NCI-H1092 (cell line): ENCODE results near the gene FBLN1.
A peak's percentile ranks its signal among the peaks of the same experiment; 100 is the strongest.
"Not testable (repeated sequence)": the region's sequence is repeated elsewhere in the genome, so short reads cannot be mapped to it uniquely, and the experiment has no call there.

ENCODE experiments used
- DNase-seq: peaks from one replicate; lab custom pipeline; 2025; lab: John Stamatoyannopoulos, UW

Gene FBLN1

GRCh38 chr22:45548991-45549761, 46.5 kb downstream of the FBLN1 start:
- no peak for DNase-seq

GRCh38 chr22:45549762-45550378, 47.2 kb downstream of the FBLN1 start:
- no peak for DNase-seq

GRCh38 chr22:45550416-45550815, 47.7 kb downstream of the FBLN1 start:
- no peak for DNase-seq

GRCh38 chr22:45550891-45551290, 48.2 kb downstream of the FBLN1 start:
- no peak for DNase-seq

GRCh38 chr22:45551310-45552016, 48.8 kb downstream of the FBLN1 start:
- DNase-seq: no peak

GRCh38 chr22:45552017-45552411, 49.3 kb downstream of the FBLN1 start:
- no peak for DNase-seq

GRCh38 chr22:45552580-45553350, 50.1 kb downstream of the FBLN1 start:
- no peak for DNase-seq

GRCh38 chr22:45553351-45554039, 50.8 kb downstream of the FBLN1 start:
- peak; percentile 9 for DNase-seq

- DNase-seq: no peak
These were observed 51.3 kb downstream of the FBLN1 start for GRCh38 chr22:45554040-45554406.

GRCh38 chr22:45554861-45555260, 52.2 kb downstream of the FBLN1 start:
- no peak for DNase-seq

- not testable (repeated sequence) for DNase-seq
These were observed 55.2 kb downstream of the FBLN1 start for GRCh38 chr22:45557926-45558325.

GRCh38 chr22:45560092-45560491, 57.4 kb downstream of the FBLN1 start:
- not testable (repeated sequence) for DNase-seq

- not testable (repeated sequence) for DNase-seq
These were observed 58.1 kb downstream of the FBLN1 start for GRCh38 chr22:45560761-45561160.

- no peak for DNase-seq
These were observed 59.4 kb downstream of the FBLN1 start for GRCh38 chr22:45562102-45562501.

- DNase-seq: no peak
These were observed 60.1 kb downstream of the FBLN1 start for GRCh38 chr22:45562537-45563361.

GRCh38 chr22:45563362-45564040, 60.8 kb downstream of the FBLN1 start:
- DNase-seq: no peak

GRCh38 chr22:45564349-45565030, 61.8 kb downstream of the FBLN1 start:
- no peak for DNase-seq

GRCh38 chr22:45565171-45565570, 62.5 kb downstream of the FBLN1 start:
- no peak for DNase-seq

GRCh38 chr22:45565973-45566372, 63.3 kb downstream of the FBLN1 start:
- no peak for DNase-seq

- no peak for DNase-seq
These were observed 65.5 kb downstream of the FBLN1 start for GRCh38 chr22:45568213-45568612.
